ENCODE data around the gene RECQL5. TPM values are rescaled to one million over a fixed set of nuclear protein-coding genes. Genes with fewer than 3 reads are reported as not detected.
A peak's percentile ranks its signal among the peaks of the same experiment; 100 is the strongest.

Gene RECQL5
- total RNA-seq, 1 experiment from 2014 or later: 36.3 TPM

- Mint-ChIP-seq H3K27ac (ENCODE audit: low read depth, unreplicated experiment) (no peak overlapping the region), H3K27me3 (ENCODE audit: insufficient read depth, unreplicated experiment) (no peaks in the 10 kb centered on the region), H3K4me1 (ENCODE audit: insufficient read depth, unreplicated experiment) (peaks cover 2% of the 10 kb centered on the region), H3K36me3 (ENCODE audit: insufficient read depth, unreplicated experiment) (peaks cover 13% of the 10 kb centered on the region), H3K4me3 (ENCODE audit: unreplicated experiment) (no peak overlapping the region), H3K9me3 (ENCODE audit: unreplicated experiment) (no peaks in the 10 kb centered on the region)
- intact Hi-C loops (cut with micrococcal nuclease): no loop called here
- no peak for TF ChIP-seq CTCF (IDR thresholded peaks at IDR 0.05; ENCODE audit: unreplicated experiment)
- DNase-seq (ENCODE audit: unreplicated experiment): no peak
- CTCF ChIA-PET: no interaction called here
- no TSS peak for BruUV-seq (replicated peaks)
- POLR2A ChIA-PET: interaction anchor here (0.6 kb wide), 1 partner anchor 9 kb away, joined by 3 read pairs; no protein-coding TSS in a partner anchor
Observed at GRCh38 chr17:75628425-75628824, 38.5 kb downstream of the RECQL5 start.

GRCh38 chr17:75627094-75627493, 39.9 kb downstream of the RECQL5 start:
- no peaks in the 10 kb centered on the region for H3K9me3 Mint-ChIP-seq (ENCODE audit: unreplicated experiment)
- H3K27me3 Mint-ChIP-seq (ENCODE audit: insufficient read depth, unreplicated experiment): peaks cover 13% of the 10 kb centered on the region
- CTCF ChIA-PET: interaction anchor here (0.6 kb wide), 2 partner anchors 23 to 28 kb away, joined by 3 to 4 read pairs; no protein-coding TSS in a partner anchor
- no peak overlapping the region for H3K27ac Mint-ChIP-seq (ENCODE audit: low read depth, unreplicated experiment)
- H3K4me3 Mint-ChIP-seq (ENCODE audit: unreplicated experiment): no peak overlapping the region
- H3K4me1 Mint-ChIP-seq (ENCODE audit: insufficient read depth, unreplicated experiment): no peaks in the 10 kb centered on the region
- no TSS peak for BruUV-seq (replicated peaks)
- POLR2A ChIA-PET: no interaction called here
- H3K36me3 Mint-ChIP-seq (ENCODE audit: insufficient read depth, unreplicated experiment): peaks cover 13% of the 10 kb centered on the region
- no peak for TF ChIP-seq CTCF (IDR thresholded peaks at IDR 0.05; ENCODE audit: unreplicated experiment)
- intact Hi-C loops (cut with micrococcal nuclease): no loop called here
- DNase-seq (ENCODE audit: unreplicated experiment): no peak

GRCh38 chr17:75626496-75627038, 40.4 kb downstream of the RECQL5 start:
- POLR2A ChIA-PET: interaction anchor here (1.2 kb wide), 1 partner anchor 9 kb away, joined by 5 read pairs; no protein-coding TSS in a partner anchor
- H3K4me3 Mint-ChIP-seq (ENCODE audit: unreplicated experiment): no peak overlapping the region
- CTCF ChIA-PET: interaction anchor here (0.5 to 1.5 kb wide), 7 partner anchors 10 to 161 kb away, joined by 3 to 5 read pairs (median 4); no protein-coding TSS in a partner anchor
- H3K9me3 Mint-ChIP-seq (ENCODE audit: unreplicated experiment): no peaks in the 10 kb centered on the region
- no TSS peak for BruUV-seq (replicated peaks)
- TF ChIP-seq CTCF (IDR thresholded peaks at IDR 0.05; ENCODE audit: unreplicated experiment): no peak
- H3K4me1 Mint-ChIP-seq (ENCODE audit: insufficient read depth, unreplicated experiment): no peaks in the 10 kb centered on the region
- no peak for DNase-seq (ENCODE audit: unreplicated experiment)
- peaks cover 13% of the 10 kb centered on the region for H3K36me3 Mint-ChIP-seq (ENCODE audit: insufficient read depth, unreplicated experiment)
- H3K27me3 Mint-ChIP-seq (ENCODE audit: insufficient read depth, unreplicated experiment): peaks cover 17% of the 10 kb centered on the region
- intact Hi-C loops (cut with micrococcal nuclease): no loop called here
- H3K27ac Mint-ChIP-seq (ENCODE audit: low read depth, unreplicated experiment): no peak overlapping the region

GRCh38 chr17:75625813-75626486, 41.0 kb downstream of the RECQL5 start:
- H3K27me3 Mint-ChIP-seq (ENCODE audit: insufficient read depth, unreplicated experiment): peaks cover 17% of the 10 kb centered on the region
- POLR2A ChIA-PET: interaction anchor here (1.2 kb wide), 1 partner anchor 9 kb away, joined by 5 read pairs; no protein-coding TSS in a partner anchor

More at GRCh38 chr17:75625813-75626486, 41.0 kb downstream of the RECQL5 start:
- CTCF ChIA-PET: interaction anchor here (0.9 to 3.2 kb wide), 6 partner anchors 7 to 162 kb away, joined by 3 to 27 read pairs (median 4); partner anchors contain the start of gene SMIM5
- no peak overlapping the region for H3K4me3 Mint-ChIP-seq (ENCODE audit: unreplicated experiment)
- no peak overlapping the region for H3K27ac Mint-ChIP-seq (ENCODE audit: low read depth, unreplicated experiment)
- peak; percentile 52 for TF ChIP-seq CTCF (IDR thresholded peaks at IDR 0.05; ENCODE audit: unreplicated experiment)
- H3K36me3 Mint-ChIP-seq (ENCODE audit: insufficient read depth, unreplicated experiment): peaks cover 8% of the 10 kb centered on the region
- DNase-seq (ENCODE audit: unreplicated experiment): peak; percentile 24
- BruUV-seq (replicated peaks): no TSS peak
- H3K4me1 Mint-ChIP-seq (ENCODE audit: insufficient read depth, unreplicated experiment): no peaks in the 10 kb centered on the region
- H3K9me3 Mint-ChIP-seq (ENCODE audit: unreplicated experiment): no peaks in the 10 kb centered on the region
- intact Hi-C loops (cut with micrococcal nuclease): no loop called here
